HEK293 (cell line): ENCODE data around the gene IP6K3.
A peak's percentile ranks its signal among the peaks of the same experiment; 100 is the strongest.

Experiments
- CTCF ChIA-PET: fragments of 350-600 bp; formaldehyde crosslinking; extraction: SDS; loops from one replicate; lab custom pipeline; 2021; ENCODE audit warnings: antibody characterized with exemption; lab: Yijun Ruan, JAX
- POLR2A ChIA-PET: fragments of 300-600 bp; formaldehyde crosslinking; extraction: SDS; loops from one replicate; lab custom pipeline; 2020; ENCODE audit warnings: antibody characterized with exemption, inconsistent platforms; lab: Yijun Ruan, JAX
- H3K27ac ChIP-seq: fragments of 200-500 bp; sonication (Bioruptor generic); 2 replicates; pipeline ENCODE4 v1.5.1; 2014; ENCODE audit warnings: low read depth, low read length, control low read depth, inconsistent platforms; ENCODE audit errors: extremely low read depth
- H3K36me3 ChIP-seq, 2 experiments: fragments of 200-500 bp in 1 of 2; sonication (Bioruptor generic) in 1 of 2; 1 replicate in 1 of 2; 2 replicates in 1 of 2; pipeline ENCODE4 v1.5.1; 2014 to 2017; ENCODE audit warnings: inconsistent platforms in 2 of 2, low read length in 2 of 2; ENCODE audit not compliant: control insufficient read depth in 2 of 2, insufficient read depth in 1 of 2
- H3K4me1 ChIP-seq: fragments of 200-500 bp; sonication (Bioruptor generic); 2 replicates; pipeline ENCODE4 v1.5.1; 2014; ENCODE audit warnings: mild to moderate bottlenecking, low read length, inconsistent platforms; ENCODE audit not compliant: control insufficient read depth, insufficient read depth
- H3K4me3 ChIP-seq: 2 replicates; pipeline ENCODE4 v1.5.1; 2011; ENCODE audit warnings: low read depth, mild to moderate bottlenecking, control low read depth, low read length, moderate library complexity
- H3K9me3 ChIP-seq: fragments of 200-500 bp; sonication (Bioruptor generic); 2 replicates; pipeline ENCODE4 v1.5.1; 2014; ENCODE audit warnings: low read depth, low read length, inconsistent platforms; ENCODE audit not compliant: control insufficient read depth, insufficient read depth
- GLIS1 ChIP-seq: fragments of 450-650 bp; formaldehyde crosslinking; IDR thresholded peaks from 2 replicates; pipeline ENCODE4 v1.5.1; 2016; ENCODE audit warnings: missing biosample characterization, missing genetic modification characterization
- GLIS2 ChIP-seq: fragments of 450-650 bp; formaldehyde crosslinking; IDR thresholded peaks from 2 replicates; pipeline ENCODE4 v1.5.1; 2016; ENCODE audit warnings: missing biosample characterization, missing genetic modification characterization
- MEIS1 ChIP-seq: sonication (generic); formaldehyde crosslinking; IDR thresholded peaks from 2 replicates; pipeline ENCODE4 v1.8.1; 2022; ENCODE audit warnings: missing genetic modification reagents, mild to moderate bottlenecking, borderline replicate concordance
- OSR2 ChIP-seq: fragments of 450-650 bp; formaldehyde crosslinking; IDR thresholded peaks from 2 replicates; pipeline ENCODE4 v1.5.1; 2016; ENCODE audit warnings: missing biosample characterization, missing genetic modification characterization
- SCRT2 ChIP-seq: fragments of 450-650 bp; formaldehyde crosslinking; IDR thresholded peaks from 2 replicates; pipeline ENCODE4 v1.5.1; 2016; ENCODE audit warnings: missing biosample characterization, missing genetic modification characterization
- ZBTB1 ChIP-seq: fragments of 450-650 bp; formaldehyde crosslinking; IDR thresholded peaks from 2 replicates; pipeline ENCODE4 v1.5.1; 2016; ENCODE audit warnings: missing biosample characterization, missing genetic modification characterization
- ZBTB7A ChIP-seq: fragments of 450-650 bp; formaldehyde crosslinking; IDR thresholded peaks from 2 replicates; pipeline ENCODE4 v1.5.1; 2016; ENCODE audit warnings: low read depth, missing biosample characterization, missing genetic modification characterization
- ZFHX2 ChIP-seq: fragments of 450-650 bp; formaldehyde crosslinking; conservative IDR thresholded peaks from 2 replicates; pipeline ENCODE4 v1.5.1; 2016; ENCODE audit warnings: missing biosample characterization, missing genetic modification characterization
- ZFP3 ChIP-seq: fragments of 450-650 bp; formaldehyde crosslinking; IDR thresholded peaks from 2 replicates; pipeline ENCODE4 v1.5.1; 2016; ENCODE audit warnings: low read depth, missing biosample characterization, missing genetic modification characterization
- ZIC2 ChIP-seq: fragments of 450-650 bp; formaldehyde crosslinking; IDR thresholded peaks from 2 replicates; pipeline ENCODE4 v1.5.1; 2016; ENCODE audit warnings: missing biosample characterization, missing genetic modification characterization
- ZNF133 ChIP-seq: fragments of 450-650 bp; formaldehyde crosslinking; IDR thresholded peaks from 2 replicates; pipeline ENCODE4 v1.5.1; 2016; ENCODE audit warnings: missing biosample characterization, missing genetic modification characterization
- ZNF146 ChIP-seq: fragments of 450-650 bp; formaldehyde crosslinking; IDR thresholded peaks from 2 replicates; pipeline ENCODE4 v1.5.1; 2016; ENCODE audit warnings: missing biosample characterization, missing genetic modification characterization
- ZNF19 ChIP-seq: fragments of 450-650 bp; formaldehyde crosslinking; IDR thresholded peaks from 2 replicates; pipeline ENCODE4; 2016; ENCODE audit warnings: missing biosample characterization, missing genetic modification characterization, low read depth
- ZNF2 ChIP-seq: fragments of 450-650 bp; formaldehyde crosslinking; IDR thresholded peaks from 2 replicates; pipeline ENCODE4 v1.5.1; 2016; ENCODE audit warnings: missing biosample characterization, missing genetic modification characterization
- ZNF24 ChIP-seq: fragments of 450-650 bp; formaldehyde crosslinking; IDR thresholded peaks from 2 replicates; pipeline ENCODE4 v1.5.1; 2016; ENCODE audit warnings: missing biosample characterization, missing genetic modification characterization
- ZNF292 ChIP-seq: fragments of 450-650 bp; formaldehyde crosslinking; IDR thresholded peaks from 2 replicates; pipeline ENCODE4 v1.5.1; 2016; ENCODE audit warnings: low read depth, missing biosample characterization, missing genetic modification characterization, borderline replicate concordance
- ZNF324 ChIP-seq: fragments of 450-650 bp; formaldehyde crosslinking; IDR thresholded peaks from 2 replicates; pipeline ENCODE4 v1.5.1; 2016; ENCODE audit warnings: missing biosample characterization, missing genetic modification characterization
- ZNF404 ChIP-seq: fragments of 450-650 bp; formaldehyde crosslinking; IDR thresholded peaks from 2 replicates; pipeline ENCODE4 v1.5.1; 2017; ENCODE audit warnings: missing biosample characterization, missing genetic modification characterization
- ZNF530 ChIP-seq: fragments of 450-650 bp; formaldehyde crosslinking; IDR thresholded peaks from 2 replicates; pipeline ENCODE4 v1.5.1; 2016; ENCODE audit warnings: low read depth, missing biosample characterization, missing genetic modification characterization
- ZNF626 ChIP-seq: fragments of 450-650 bp; sonication (Bioruptor Pico); formaldehyde crosslinking; IDR thresholded peaks from 2 replicates; pipeline ENCODE4 v1.5.1; 2018; ENCODE audit warnings: missing biosample characterization, missing genetic modification characterization, inconsistent platforms
- ZNF660 ChIP-seq: fragments of 450-650 bp; IDR thresholded peaks from 2 replicates; pipeline ENCODE4 v1.5.1; 2018; ENCODE audit warnings: missing biosample characterization, mild to moderate bottlenecking, missing genetic modification characterization
- ZNF664 ChIP-seq: fragments of 450-650 bp; formaldehyde crosslinking; IDR thresholded peaks from 2 replicates; pipeline ENCODE4 v1.5.1; 2016; ENCODE audit warnings: missing biosample characterization, missing genetic modification characterization
- ZNF76 ChIP-seq: fragments of 450-650 bp; formaldehyde crosslinking; IDR thresholded peaks from 2 replicates; pipeline ENCODE4; 2016; ENCODE audit warnings: low read depth, missing biosample characterization, missing genetic modification characterization, borderline replicate concordance
- ZNF768 ChIP-seq: fragments of 450-650 bp; formaldehyde crosslinking; IDR thresholded peaks from 2 replicates; pipeline ENCODE4 v1.5.1; 2018; ENCODE audit warnings: missing biosample characterization, mild to moderate bottlenecking, missing genetic modification characterization
- ZNF791 ChIP-seq: fragments of 450-650 bp; formaldehyde crosslinking; IDR thresholded peaks from 2 replicates; pipeline ENCODE4 v1.5.1; 2016; ENCODE audit warnings: missing biosample characterization, missing genetic modification characterization
- ZNF843 ChIP-seq: fragments of 450-650 bp; formaldehyde crosslinking; IDR thresholded peaks from 2 replicates; pipeline ENCODE4 v1.5.1; 2016; ENCODE audit warnings: missing biosample characterization, missing genetic modification characterization
- ZSCAN23 ChIP-seq: fragments of 450-650 bp; formaldehyde crosslinking; IDR thresholded peaks from 2 replicates; pipeline ENCODE4 v1.5.1; 2016; ENCODE audit warnings: missing biosample characterization, missing genetic modification characterization
- ZSCAN30 ChIP-seq: fragments of 450-650 bp; IDR thresholded peaks from 2 replicates; pipeline ENCODE4 v1.5.1; 2018; ENCODE audit warnings: missing biosample characterization, mild to moderate bottlenecking, missing genetic modification characterization, moderate library complexity
- TF ChIP-seq, protein P1 (sequence below): fragments of 450-650 bp; formaldehyde crosslinking; IDR thresholded peaks from 2 replicates; pipeline ENCODE4 v1.5.1; 2016; ENCODE audit warnings: missing biosample characterization, missing genetic modification characterization
- TF ChIP-seq, protein P2 (sequence below): fragments of 450-650 bp; formaldehyde crosslinking; conservative IDR thresholded peaks from 2 replicates; pipeline ENCODE4 v1.5.1; 2016; ENCODE audit warnings: low read depth, missing biosample characterization, missing genetic modification characterization
- TF ChIP-seq, protein P3 (sequence below): fragments of 450-650 bp; formaldehyde crosslinking; IDR thresholded peaks from 2 replicates; pipeline ENCODE4; 2016; ENCODE audit warnings: missing biosample characterization, missing genetic modification characterization
- TF ChIP-seq, protein P4 (sequence below): fragments of 450-650 bp; formaldehyde crosslinking; IDR thresholded peaks from 2 replicates; pipeline ENCODE4 v1.5.1; 2017; ENCODE audit warnings: missing biosample characterization, missing genetic modification characterization

Gene IP6K3

DNA sequence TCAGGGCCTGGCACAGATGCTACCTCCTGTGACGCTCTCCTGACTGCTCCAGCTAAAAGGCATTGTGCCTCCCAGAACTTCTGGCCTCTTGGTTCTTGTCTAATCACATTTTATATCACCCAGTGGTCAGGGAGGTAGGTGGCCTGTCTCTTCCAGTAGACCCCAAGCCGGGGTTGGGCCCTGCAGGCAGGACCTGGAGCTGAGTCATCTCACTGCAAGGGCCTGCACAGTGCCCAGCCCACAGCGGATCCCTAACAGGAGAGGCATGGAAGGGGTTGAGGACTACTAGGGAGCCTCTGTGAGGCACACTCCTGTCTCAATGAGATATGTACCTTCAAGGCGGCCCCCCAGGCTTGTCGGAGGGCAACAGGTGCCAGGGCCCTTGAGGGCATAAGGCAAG is 35.9 kb upstream of the IP6K3 start:
- POLR2A ChIA-PET, result no interaction called here

DNA sequence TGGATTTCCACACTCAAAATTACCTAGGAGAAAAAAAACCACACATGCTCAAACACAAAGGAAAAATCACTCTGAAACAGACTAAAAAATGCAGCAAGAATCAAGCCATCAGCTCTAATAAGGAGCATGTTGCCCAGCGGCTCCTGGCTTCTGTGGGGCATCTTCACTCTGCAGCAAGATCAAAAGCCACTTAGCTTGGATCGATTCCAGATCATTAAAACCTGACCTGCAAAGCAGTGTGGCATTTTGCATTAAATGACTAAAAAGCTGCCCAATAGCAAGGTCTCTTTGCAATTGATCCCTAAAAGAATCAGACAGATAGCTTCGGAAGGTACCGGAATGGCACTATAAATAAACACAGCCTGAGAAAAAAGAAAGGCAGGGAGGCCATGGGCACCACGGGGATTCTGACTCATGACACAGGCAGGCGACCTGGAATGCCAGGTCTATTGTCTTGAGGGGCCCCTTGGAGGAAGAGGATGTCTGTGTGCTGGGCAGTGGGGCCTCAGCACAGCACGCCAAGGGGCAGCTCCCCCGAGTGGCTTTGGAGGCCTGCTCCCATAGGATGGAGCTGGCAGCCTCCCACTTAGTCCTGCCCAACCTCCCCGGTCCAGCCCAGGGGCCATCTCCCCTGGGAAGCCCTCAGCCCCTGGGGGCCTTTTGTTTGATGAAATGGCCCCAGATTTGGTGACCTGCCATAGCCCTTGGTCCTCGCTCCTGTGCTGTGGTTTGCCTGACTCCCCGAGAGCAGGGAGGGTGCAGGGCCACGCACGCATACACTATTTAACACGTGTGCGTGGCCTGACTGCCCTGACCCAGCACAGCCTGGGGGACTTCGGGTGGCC is 34.6 kb upstream of the IP6K3 start:
- peaks cover 4 to 98% of the 10 kb centered on the region in 2 experiments; a peak in 2 of 3 replicates for H3K36me3 ChIP-seq
- H3K9me3 ChIP-seq, result no peaks in the 10 kb centered on the region
- CTCF ChIA-PET, result interaction anchor here (0.5 to 4.6 kb wide), 9 partner anchors 11 to 572 kb away, joined by 3 to 30 read pairs (median 3); no protein-coding TSS in a partner anchor
- TF ChIP-seq ZSCAN30 (tag by site-specific recombination), result no peak
- peak; percentile 48; the same call in 1 of the 2 replicates for TF ChIP-seq GLIS2 (tag by site-specific recombination)
- no peak for TF ChIP-seq ZNF530 (tag by site-specific recombination)
- TF ChIP-seq, protein P1, sequence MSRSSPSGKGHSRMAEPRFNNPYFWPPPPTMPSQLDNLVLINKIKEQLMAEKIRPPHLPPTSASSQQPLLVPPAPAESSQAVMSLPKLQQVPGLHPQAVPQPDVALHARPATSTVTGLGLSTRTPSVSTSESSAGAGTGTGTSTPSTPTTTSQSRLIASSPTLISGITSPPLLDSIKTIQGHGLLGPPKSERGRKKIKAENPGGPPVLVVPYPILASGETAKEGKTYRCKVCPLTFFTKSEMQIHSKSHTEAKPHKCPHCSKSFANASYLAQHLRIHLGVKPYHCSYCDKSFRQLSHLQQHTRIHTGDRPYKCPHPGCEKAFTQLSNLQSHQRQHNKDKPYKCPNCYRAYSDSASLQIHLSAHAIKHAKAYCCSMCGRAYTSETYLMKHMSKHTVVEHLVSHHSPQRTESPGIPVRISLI, result no peak
- no peak for TF ChIP-seq ZNF404
- no peak for TF ChIP-seq OSR2 (tag by site-specific recombination)
- TF ChIP-seq ZNF292 (tag by site-specific recombination), result no peak
- no peak for TF ChIP-seq ZBTB7A (tag by site-specific recombination)
- peak; percentile 73 for TF ChIP-seq ZIC2
- peak; percentile 90 for TF ChIP-seq GLIS1 (tag by site-specific recombination)
- H3K27ac ChIP-seq, result no peak overlapping the region
- H3K4me3 ChIP-seq, result no peak overlapping the region
- POLR2A ChIA-PET, result interaction anchor here (0.9 to 1.9 kb wide), 3 partner anchors 10 to 79 kb away, joined by 3 to 9 read pairs (median 4); no protein-coding TSS in a partner anchor
- no peaks in the 10 kb centered on the region for H3K4me1 ChIP-seq

More for the DNA sequence above, 35.9 kb upstream of the IP6K3 start:
- Histone ChIP-seq H3K4me1 (peaks cover 7% of the 10 kb centered on the region), H3K27ac (no peak overlapping the region), H3K4me3 (no peak overlapping the region), H3K9me3 (no peaks in the 10 kb centered on the region), H3K36me3 (peaks cover 4 to 89% of the 10 kb centered on the region in 2 experiments; a peak in 2 of 3 replicates)
- TF ChIP-seq ZBTB1 (tag by site-specific recombination) (no peak), MEIS1 (no peak), ZNF404 (no peak), ZSCAN23 (tag by site-specific recombination) (no peak), GLIS1 (tag by site-specific recombination) (peak; percentile 45), SCRT2 (peak; percentile 83), ZNF324 (tag by site-specific recombination) (no peak), ZNF19 (tag by site-specific recombination) (no peak), ZFP3 (tag by site-specific recombination) (no peak), ZNF76 (tag by site-specific recombination) (no peak), ZNF660 (tag by site-specific recombination) (no peak), ZNF626 (tag by site-specific recombination) (no peak), ZNF133 (tag by site-specific recombination) (no peak), ZNF664 (no peak), ZNF146 (tag by site-specific recombination) (no peak), ZNF791 (tag by site-specific recombination) (no peak), ZIC2 (peak; percentile 30; the same call in 1 of the 2 replicates), ZNF843 (tag by site-specific recombination) (no peak), ZNF2 (tag by site-specific recombination) (no peak), ZNF24 (tag by site-specific recombination) (no peak), ZNF768 (tag by site-specific recombination) (no peak), ZFHX2 (tag by site-specific recombination) (no peak)
- TF ChIP-seq, protein P2, sequence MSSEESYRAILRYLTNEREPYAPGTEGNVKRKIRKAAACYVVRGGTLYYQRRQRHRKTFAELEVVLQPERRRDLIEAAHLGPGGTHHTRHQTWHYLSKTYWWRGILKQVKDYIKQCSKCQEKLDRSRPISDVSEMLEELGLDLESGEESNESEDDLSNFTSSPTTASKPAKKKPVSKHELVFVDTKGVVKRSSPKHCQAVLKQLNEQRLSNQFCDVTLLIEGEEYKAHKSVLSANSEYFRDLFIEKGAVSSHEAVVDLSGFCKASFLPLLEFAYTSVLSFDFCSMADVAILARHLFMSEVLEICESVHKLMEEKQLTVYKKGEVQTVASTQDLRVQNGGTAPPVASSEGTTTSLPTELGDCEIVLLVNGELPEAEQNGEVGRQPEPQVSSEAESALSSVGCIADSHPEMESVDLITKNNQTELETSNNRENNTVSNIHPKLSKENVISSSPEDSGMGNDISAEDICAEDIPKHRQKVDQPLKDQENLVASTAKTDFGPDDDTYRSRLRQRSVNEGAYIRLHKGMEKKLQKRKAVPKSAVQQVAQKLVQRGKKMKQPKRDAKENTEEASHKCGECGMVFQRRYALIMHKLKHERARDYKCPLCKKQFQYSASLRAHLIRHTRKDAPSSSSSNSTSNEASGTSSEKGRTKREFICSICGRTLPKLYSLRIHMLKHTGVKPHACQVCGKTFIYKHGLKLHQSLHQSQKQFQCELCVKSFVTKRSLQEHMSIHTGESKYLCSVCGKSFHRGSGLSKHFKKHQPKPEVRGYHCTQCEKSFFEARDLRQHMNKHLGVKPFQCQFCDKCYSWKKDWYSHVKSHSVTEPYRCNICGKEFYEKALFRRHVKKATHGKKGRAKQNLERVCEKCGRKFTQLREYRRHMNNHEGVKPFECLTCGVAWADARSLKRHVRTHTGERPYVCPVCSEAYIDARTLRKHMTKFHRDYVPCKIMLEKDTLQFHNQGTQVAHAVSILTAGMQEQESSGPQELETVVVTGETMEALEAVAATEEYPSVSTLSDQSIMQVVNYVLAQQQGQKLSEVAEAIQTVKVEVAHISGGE (tag by site-specific recombination), result no peak
- TF ChIP-seq, protein P3, sequence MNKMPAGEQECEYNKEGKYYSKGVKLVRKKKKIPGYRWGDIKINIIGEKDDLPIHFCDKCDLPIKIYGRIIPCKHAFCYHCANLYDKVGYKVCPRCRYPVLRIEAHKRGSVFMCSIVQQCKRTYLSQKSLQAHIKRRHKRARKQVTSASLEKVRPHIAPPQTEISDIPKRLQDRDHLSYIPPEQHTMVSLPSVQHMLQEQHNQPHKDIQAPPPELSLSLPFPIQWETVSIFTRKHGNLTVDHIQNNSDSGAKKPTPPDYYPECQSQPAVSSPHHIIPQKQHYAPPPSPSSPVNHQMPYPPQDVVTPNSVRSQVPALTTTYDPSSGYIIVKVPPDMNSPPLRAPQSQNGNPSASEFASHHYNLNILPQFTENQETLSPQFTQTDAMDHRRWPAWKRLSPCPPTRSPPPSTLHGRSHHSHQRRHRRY, result no peak
- TF ChIP-seq, protein P4, sequence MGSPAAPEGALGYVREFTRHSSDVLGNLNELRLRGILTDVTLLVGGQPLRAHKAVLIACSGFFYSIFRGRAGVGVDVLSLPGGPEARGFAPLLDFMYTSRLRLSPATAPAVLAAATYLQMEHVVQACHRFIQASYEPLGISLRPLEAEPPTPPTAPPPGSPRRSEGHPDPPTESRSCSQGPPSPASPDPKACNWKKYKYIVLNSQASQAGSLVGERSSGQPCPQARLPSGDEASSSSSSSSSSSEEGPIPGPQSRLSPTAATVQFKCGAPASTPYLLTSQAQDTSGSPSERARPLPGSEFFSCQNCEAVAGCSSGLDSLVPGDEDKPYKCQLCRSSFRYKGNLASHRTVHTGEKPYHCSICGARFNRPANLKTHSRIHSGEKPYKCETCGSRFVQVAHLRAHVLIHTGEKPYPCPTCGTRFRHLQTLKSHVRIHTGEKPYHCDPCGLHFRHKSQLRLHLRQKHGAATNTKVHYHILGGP, result no peak
- CTCF ChIA-PET, result interaction anchor here (0.5 to 4.6 kb wide), 3 partner anchors 12 to 850 kb away, joined by 3 to 30 read pairs (median 5); no protein-coding TSS in a partner anchor
